Adipose tissue (tissue), 3 donors: Measurements from ENCODE around the gene CACNA1B. TPM values are rescaled to one million over a fixed set of nuclear protein-coding genes. Genes with fewer than 3 reads are reported as not detected.

Experiments used
- H3K27ac ChIP-seq: one replicate; pipeline ENCODE4 v1.5.1; 2013; ENCODE audit warnings: low read depth, low read length
- WGBS, 3 donors: extraction: QIAGEN DNeasy Blood & Tissue Kit; methylation state at CpG; one replicate each; pipeline ENCODE4 v1.1.7; 2013; 5-methylcytosine and 5-hydroxymethylcytosine counted together
- polyA plus RNA-seq, 3 donors: library from polyadenylated mRNA; stranded (reverse); fragments of 200-250 nt; gene quantifications; one replicate each; pipeline ENCODE4 v1.2.3, GENCODE V29; 2013
- donor health status: healthy with polysubstance abuse.
- donor health status: Bipolar disorder and iron deficiency.
- donor health status: healthy.

CACNA1B gene
- polyA plus RNA-seq, 3 donors: 0.04 to 0.20 TPM; not detected in 1

GRCh38 chr9:137853392-137853995 lies 24.1 kb upstream of the CACNA1B start:
- no peak overlapping the region for H3K27ac ChIP-seq
- WGBS, 3 donors: 92 to 96% (median 95%) methylated on average over 1 of the region's 1 CpG

GRCh38 chr9:137860361-137860760 lies 17.2 kb upstream of the CACNA1B start:
- H3K27ac ChIP-seq: no peak overlapping the region
- 47 to 100% (median 100%) methylated on average over 1 of the region's 1 CpG for WGBS, 3 donors

GRCh38 chr9:137865581-137866145 lies 11.9 kb upstream of the CACNA1B start:
- H3K27ac ChIP-seq: no peak overlapping the region
- 61 to 82% (median 67%) methylated on average over 18 of the region's 18 CpGs for WGBS, 3 donors

- H3K27ac ChIP-seq: no peak overlapping the region
- 45 to 57% (median 53%) methylated on average over 21 of the region's 21 CpGs for WGBS, 3 donors
These were observed 11.1 kb upstream of the CACNA1B start for GRCh38 chr9:137866226-137867141.

GRCh38 chr9:137870432-137870831 lies 7.2 kb upstream of the CACNA1B start:
- no peak overlapping the region for H3K27ac ChIP-seq
- WGBS, 3 donors: 71 to 74% (median 73%) methylated on average over 3 of the region's 3 CpGs

GRCh38 chr9:137872296-137872695 lies 5.3 kb upstream of the CACNA1B start:
- 69 to 88% (median 85%) methylated on average over 10 of the region's 10 CpGs for WGBS, 3 donors
- no peak overlapping the region for H3K27ac ChIP-seq

GRCh38 chr9:137873408-137873807 lies 4.2 kb upstream of the CACNA1B start:
- no peak overlapping the region for H3K27ac ChIP-seq
- WGBS, 3 donors: 61 to 85% (median 76%) methylated on average over 8 of the region's 8 CpGs

- no peak overlapping the region for H3K27ac ChIP-seq
- WGBS, 3 donors: 74 to 82% (median 80%) methylated on average over 9 of the region's 9 CpGs
These were observed 3.7 kb upstream of the CACNA1B start for GRCh38 chr9:137873858-137874362.

GRCh38 chr9:137875354-137875753 lies 2.2 kb upstream of the CACNA1B start:
- 71 to 83% (median 80%) methylated on average over 14 of the region's 14 CpGs for WGBS, 3 donors
- H3K27ac ChIP-seq: no peak overlapping the region

- H3K27ac ChIP-seq: no peak overlapping the region
- 80 to 88% (median 83%) methylated on average over 10 of the region's 10 CpGs for WGBS, 3 donors
These were observed 1.7 kb upstream of the CACNA1B start for GRCh38 chr9:137875846-137876245.

GRCh38 chr9:137876269-137876668 lies 1.3 kb upstream of the CACNA1B start:
- 63 to 86% (median 81%) methylated on average over 8 of the region's 8 CpGs for WGBS, 3 donors
- no peak overlapping the region for H3K27ac ChIP-seq

- no peak overlapping the region for H3K27ac ChIP-seq
- 52 to 68% (median 59%) methylated on average over 47 of the region's 47 CpGs for WGBS, 3 donors
These were observed 698 bp upstream of the CACNA1B start for GRCh38 chr9:137876781-137877386.

GRCh38 chr9:137878146-137878941 lies 762 bp downstream of the CACNA1B start:
- 1 to 3% (median 2%) methylated on average over 56 to 101 of the region's 101 CpGs for WGBS, 3 donors
- no peak overlapping the region for H3K27ac ChIP-seq

GRCh38 chr9:137879052-137879451 lies 1.5 kb downstream of the CACNA1B start:
- 80 to 82% (median 82%) methylated on average over 20 of the region's 20 CpGs for WGBS, 3 donors

GRCh38 chr9:137879566-137880150 lies 2.1 kb downstream of the CACNA1B start:
- WGBS, 3 donors: 82 to 92% (median 90%) methylated on average over 8 of the region's 8 CpGs
- H3K27ac ChIP-seq: no peak overlapping the region

More at GRCh38 chr9:137879052-137879451, 1.5 kb downstream of the CACNA1B start:
- H3K27ac ChIP-seq: no peak overlapping the region

GRCh38 chr9:137880160-137880975 lies 2.8 kb downstream of the CACNA1B start:
- WGBS, 3 donors: 77 to 82% (median 79%) methylated on average over 16 of the region's 16 CpGs

More at GRCh38 chr9:137880160-137880975, 2.8 kb downstream of the CACNA1B start:
- H3K27ac ChIP-seq: no peak overlapping the region
